HepG2 (cell line): ENCODE data around the gene VASN. TPM values are rescaled to one million over a fixed set of nuclear protein-coding genes. Genes with fewer than 3 reads are reported as not detected.

Experiments
- ARNTL ChIP-seq: sonication (generic); formaldehyde crosslinking; IDR thresholded peaks from 2 replicates; pipeline ENCODE4 v1.4.0; 2020; ENCODE audit warnings: mild to moderate bottlenecking, missing genetic modification reagents
- ATF5 ChIP-seq: sonication (generic); formaldehyde crosslinking; IDR thresholded peaks from 2 replicates; pipeline ENCODE4 v1.4.0; 2020; ENCODE audit warnings: mild to moderate bottlenecking, low read depth, missing genetic modification reagents
- HDAC1 ChIP-seq: sonication (generic); formaldehyde crosslinking; IDR thresholded peaks from 2 replicates; pipeline ENCODE4 v1.5.1; 2020; ENCODE audit warnings: mild to moderate bottlenecking, missing genetic modification reagents
- HNF4A ChIP-seq: sonication (generic); formaldehyde crosslinking; IDR thresholded peaks from 2 replicates; pipeline ENCODE4 v1.4.0; 2020; ENCODE audit warnings: missing genetic modification reagents
- KLF11 ChIP-seq: IDR thresholded peaks from 2 replicates; pipeline ENCODE4 v1.6.1; 2016; ENCODE audit warnings: missing compliant biosample characterization
- LCORL ChIP-seq, 2 experiments: fragments of 450-650 bp in 1 of 2; sonication (generic) in 1 of 2; formaldehyde crosslinking in 1 of 2; IDR thresholded peaks; 2 replicates each; pipeline versions ENCODE4 v1.5.0 to v1.6.1; 2017 to 2020; ENCODE audit warnings: antibody characterized with exemption in 1 of 2, missing genetic modification reagents in 1 of 2
- MED1 ChIP-seq: sonication (generic); formaldehyde crosslinking; IDR thresholded peaks from 2 replicates; pipeline ENCODE4 v1.4.0; 2020; ENCODE audit warnings: missing genetic modification reagents
- NFYB ChIP-seq: sonication (generic); formaldehyde crosslinking; IDR thresholded peaks from 2 replicates; pipeline ENCODE4 v1.4.0; 2020; ENCODE audit warnings: missing genetic modification reagents
- PHF20 ChIP-seq: sonication (generic); formaldehyde crosslinking; IDR thresholded peaks from 2 replicates; pipeline ENCODE4 v1.5.0; 2020; ENCODE audit warnings: mild to moderate bottlenecking, missing genetic modification reagents
- SOX6 ChIP-seq, 2 experiments: fragments of 450-650 bp in 1 of 2; sonication (generic) in 1 of 2; formaldehyde crosslinking in 1 of 2; IDR thresholded peaks; 2 replicates each; pipeline versions ENCODE4 v1.4.0 to v1.6.1; 2017 to 2020; ENCODE audit warnings: antibody characterized with exemption in 1 of 2, mild to moderate bottlenecking in 1 of 2, missing genetic modification reagents in 1 of 2
- TBL1XR1 ChIP-seq: fragments of 150-350 bp; IDR thresholded peaks from 2 replicates; pipeline ENCODE4 v1.6.1; 2014; ENCODE audit warnings: borderline replicate concordance, low read length; ENCODE audit not compliant: partially characterized antibody
- TRIM24 ChIP-seq: sonication (generic); formaldehyde crosslinking; IDR thresholded peaks from 2 replicates; pipeline ENCODE4 v1.8.0; 2022; ENCODE audit warnings: mild to moderate bottlenecking, missing genetic modification reagents
- USF2 ChIP-seq, 2 experiments: sonication (generic) in 1 of 2; formaldehyde crosslinking in 1 of 2; IDR thresholded peaks; 2 replicates each; pipeline versions ENCODE4 v1.5.1 to v1.6.1; 2011 to 2020; ENCODE audit warnings: borderline replicate concordance in 1 of 2, low read depth in 1 of 2, low read length in 1 of 2, mild to moderate bottlenecking in 1 of 2, missing genetic modification reagents in 1 of 2, moderate library complexity in 1 of 2
- ZBTB2 ChIP-seq: sonication (generic); formaldehyde crosslinking; IDR thresholded peaks from 2 replicates; pipeline ENCODE4 v1.8.0; 2022; ENCODE audit warnings: low read depth, missing genetic modification reagents
- ZFP36L1 ChIP-seq: sonication (generic); formaldehyde crosslinking; IDR thresholded peaks from 2 replicates; pipeline ENCODE4 v1.8.0; 2022; ENCODE audit warnings: mild to moderate bottlenecking, missing genetic modification reagents, moderate library complexity
- polyA plus RNA-seq, 8 experiments: library from polyadenylated mRNA; depleted of rRNA in 3 of 8; stranded (reverse) in 7 of 8; unstranded in 1 of 8; fragments of >200 nt; fragmentation: Illumina TruSeq in 4 of 8; extraction: Trizol in 4 of 8; gene quantifications; 2 replicates each; pipeline versions ENCODE4 v1.2.1 to v1.2.3, GENCODE V29; 2011 to 2016; ENCODE audit warnings: low read depth in 4 of 8, missing spikeins in 1 of 8, mixed read lengths in 1 of 8; ENCODE audit not compliant: insufficient read depth in 1 of 8
- total RNA-seq, 5 experiments: library from RNA; depleted of rRNA; stranded (reverse); fragments of >200 nt; fragmentation: Illumina TruSeq; extraction: Trizol; gene quantifications; 2 replicates each; pipeline ENCODE4 v1.2.3, GENCODE V29; 2016; ENCODE audit warnings: low read depth in 1 of 5
- TF ChIP-seq, protein P1 (sequence below): sonication (generic); formaldehyde crosslinking; IDR thresholded peaks from 2 replicates; pipeline ENCODE4 v1.4.0; 2020; ENCODE audit warnings: missing genetic modification reagents

VASN gene
- total and polyA plus RNA-seq, 2 of the 13 experiments (the other 11 are each of a cell fraction or from before 2014, with no cell fraction given), result 8.4 to 18.2 TPM

DNA sequence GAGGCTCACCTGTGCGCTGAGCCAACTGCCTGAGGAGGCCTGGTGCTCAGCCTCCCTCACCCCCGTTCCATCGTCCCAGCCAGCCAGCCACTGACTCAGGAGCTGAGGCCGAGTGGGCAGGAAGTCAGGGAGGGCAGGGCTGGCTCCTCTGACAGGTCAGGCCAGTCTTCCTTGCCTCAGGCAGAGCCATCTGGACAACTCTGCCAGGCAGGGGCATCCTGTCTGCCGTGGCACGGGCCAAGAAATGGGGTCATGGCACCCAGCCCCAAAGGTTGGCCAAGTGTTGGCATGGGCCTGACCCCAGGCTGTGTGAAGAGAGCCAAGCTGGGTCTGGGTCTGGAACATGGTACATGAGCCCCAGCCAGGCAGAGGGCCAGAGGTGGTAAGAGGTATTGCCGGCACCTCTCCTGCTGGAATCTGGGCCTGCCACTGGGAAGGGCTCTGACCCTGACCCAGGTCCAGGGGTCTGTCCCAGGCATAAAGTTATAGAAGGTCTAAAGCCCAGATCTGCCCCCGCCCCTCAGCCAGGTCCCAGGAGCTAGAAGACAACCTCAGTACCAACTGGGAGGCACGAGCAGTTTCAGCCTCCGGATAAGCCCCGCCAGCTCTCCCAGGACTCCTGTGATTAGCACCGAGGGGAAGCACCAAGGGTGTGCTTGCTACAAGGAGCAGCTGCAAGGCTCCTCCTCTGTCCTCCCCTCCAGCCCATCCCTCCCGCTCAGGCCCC lies 2.5 kb upstream of the VASN start (continued):
- no peak for TF ChIP-seq NFYB
- TF ChIP-seq ZFP36L1 (CRISPR knock-in tag), result no peak
- TF ChIP-seq ATF5 (CRISPR knock-in tag), result no peak
- TF ChIP-seq, protein P1, sequence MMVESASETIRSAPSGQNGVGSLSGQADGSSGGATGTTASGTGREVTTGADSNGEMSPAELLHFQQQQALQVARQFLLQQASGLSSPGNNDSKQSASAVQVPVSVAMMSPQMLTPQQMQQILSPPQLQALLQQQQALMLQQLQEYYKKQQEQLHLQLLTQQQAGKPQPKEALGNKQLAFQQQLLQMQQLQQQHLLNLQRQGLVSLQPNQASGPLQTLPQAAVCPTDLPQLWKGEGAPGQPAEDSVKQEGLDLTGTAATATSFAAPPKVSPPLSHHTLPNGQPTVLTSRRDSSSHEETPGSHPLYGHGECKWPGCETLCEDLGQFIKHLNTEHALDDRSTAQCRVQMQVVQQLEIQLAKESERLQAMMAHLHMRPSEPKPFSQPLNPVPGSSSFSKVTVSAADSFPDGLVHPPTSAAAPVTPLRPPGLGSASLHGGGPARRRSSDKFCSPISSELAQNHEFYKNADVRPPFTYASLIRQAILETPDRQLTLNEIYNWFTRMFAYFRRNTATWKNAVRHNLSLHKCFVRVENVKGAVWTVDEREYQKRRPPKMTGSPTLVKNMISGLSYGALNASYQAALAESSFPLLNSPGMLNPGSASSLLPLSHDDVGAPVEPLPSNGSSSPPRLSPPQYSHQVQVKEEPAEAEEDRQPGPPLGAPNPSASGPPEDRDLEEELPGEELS, result no peak
- no peak for TF ChIP-seq ARNTL (CRISPR knock-in tag)
- no peak for TF ChIP-seq USF2 (IDR thresholded peaks at IDR 0.05; ENCODE audit: low read depth, low read length)
- no peak for TF ChIP-seq USF2 (CRISPR knock-in tag; IDR thresholded peaks at IDR 0.05; ENCODE audit: borderline replicate concordance)
- TF ChIP-seq MED1 (CRISPR knock-in tag), result peak; percentile 28; the same call in 1 of the 2 replicates
- TF ChIP-seq HDAC1 (CRISPR knock-in tag), result no peak
- no peak for TF ChIP-seq SOX6 (IDR thresholded peaks at IDR 0.05)
- TF ChIP-seq SOX6 (CRISPR knock-in tag; IDR thresholded peaks at IDR 0.05), result peak; percentile 22; the same call in 1 of the 2 replicates
- TF ChIP-seq TRIM24 (CRISPR knock-in tag), result no peak
- TF ChIP-seq TBL1XR1, result no peak
- no peak for TF ChIP-seq KLF11 (CRISPR knock-in tag)
- TF ChIP-seq PHF20 (CRISPR knock-in tag), result no peak
- TF ChIP-seq ZBTB2 (CRISPR knock-in tag), result no peak
- peak; percentile 40 for TF ChIP-seq HNF4A (CRISPR knock-in tag)
- TF ChIP-seq LCORL (IDR thresholded peaks at IDR 0.05), result no peak
- TF ChIP-seq LCORL (CRISPR knock-in tag; IDR thresholded peaks at IDR 0.05), result no peak
